HepG2 (cell line): ENCODE measurements around the gene ZBTB47. TPM values are rescaled to one million over a fixed set of nuclear protein-coding genes. Genes with fewer than 3 reads are reported as not detected.
A peak's percentile ranks its signal among the peaks of the same experiment; 100 is the strongest.

Experiments
- CBX1 ChIP-seq: IDR thresholded peaks from one replicate; pipeline ENCODE4 v1.6.1; 2016; ENCODE audit warnings: antibody characterized with exemption, low read depth
- FOXA1 ChIP-seq, 2 experiments: fragments of 450-650 bp in 1 of 2; sonication (generic) in 1 of 2; formaldehyde crosslinking in 1 of 2; IDR thresholded peaks; 2 replicates each; pipeline versions ENCODE4 v1.4.0 to v1.6.1; 2016 to 2020; ENCODE audit warnings: missing genetic modification reagents in 1 of 2
- FOXO4 ChIP-seq: sonication (generic); formaldehyde crosslinking; conservative IDR thresholded peaks from 2 replicates; pipeline ENCODE4 v1.8.1; 2023; ENCODE audit warnings: missing genetic modification reagents
- GTF3A ChIP-seq: sonication (generic); formaldehyde crosslinking; conservative IDR thresholded peaks from 2 replicates; pipeline ENCODE4 v1.4.0; 2020; ENCODE audit warnings: mild to moderate bottlenecking, missing genetic modification reagents
- HNF1B ChIP-seq: sonication (generic); formaldehyde crosslinking; IDR thresholded peaks from 2 replicates; pipeline ENCODE4 v1.5.1; 2020; ENCODE audit warnings: mild to moderate bottlenecking, moderate library complexity, missing genetic modification reagents
- KLF12 ChIP-seq: sonication (generic); formaldehyde crosslinking; IDR thresholded peaks from 2 replicates; pipeline ENCODE4 v1.4.0; 2020; ENCODE audit warnings: missing genetic modification reagents, borderline replicate concordance
- KLF9 ChIP-seq: IDR thresholded peaks from 2 replicates; pipeline ENCODE4 v1.6.1; 2016; ENCODE audit warnings: low read depth
- MXD3 ChIP-seq: IDR thresholded peaks from 2 replicates; pipeline ENCODE4 v1.6.1; 2016; ENCODE audit warnings: mild to moderate bottlenecking, missing biosample characterization, missing genetic modification reagents
- PREB ChIP-seq: sonication (generic); formaldehyde crosslinking; IDR thresholded peaks from 2 replicates; pipeline ENCODE4 v1.4.0; 2020; ENCODE audit warnings: missing genetic modification reagents
- ZBTB14 ChIP-seq: sonication (generic); formaldehyde crosslinking; IDR thresholded peaks from 2 replicates; pipeline ENCODE4 v1.4.0; 2020; ENCODE audit warnings: missing genetic modification reagents
- ZFP91 ChIP-seq: sonication (generic); formaldehyde crosslinking; IDR thresholded peaks from 2 replicates; pipeline ENCODE4 v1.9.0; 2022; ENCODE audit warnings: missing genetic modification reagents, mild to moderate bottlenecking, borderline replicate concordance
- ZNF18 ChIP-seq: sonication (generic); formaldehyde crosslinking; IDR thresholded peaks from 2 replicates; pipeline ENCODE4 v1.8.0; 2022; ENCODE audit warnings: mild to moderate bottlenecking, missing genetic modification reagents; ENCODE audit not compliant: insufficient replicate concordance
- ZNF383 ChIP-seq: sonication (generic); formaldehyde crosslinking; IDR thresholded peaks from 2 replicates; pipeline ENCODE4 v1.4.0; 2020; ENCODE audit warnings: missing genetic modification reagents, mild to moderate bottlenecking, borderline replicate concordance
- ZNF460 ChIP-seq: sonication (generic); formaldehyde crosslinking; IDR thresholded peaks from 2 replicates; pipeline ENCODE4 v1.5.1; 2020; ENCODE audit warnings: missing genetic modification reagents, mild to moderate bottlenecking, borderline replicate concordance
- ZNF543 ChIP-seq: sonication (generic); formaldehyde crosslinking; IDR thresholded peaks from 2 replicates; pipeline ENCODE4 v1.4.0; 2020; ENCODE audit warnings: mild to moderate bottlenecking, missing genetic modification reagents
- ZNF556 ChIP-seq: sonication (generic); formaldehyde crosslinking; IDR thresholded peaks from 2 replicates; pipeline ENCODE4 v1.4.0; 2020; ENCODE audit warnings: mild to moderate bottlenecking, missing genetic modification reagents, borderline replicate concordance
- ZNF740 ChIP-seq: sonication (generic); formaldehyde crosslinking; IDR thresholded peaks from 2 replicates; pipeline ENCODE4 v1.4.0; 2020; ENCODE audit warnings: missing genetic modification reagents
- ZNF839 ChIP-seq: sonication (generic); formaldehyde crosslinking; IDR thresholded peaks from 2 replicates; pipeline ENCODE4 v1.4.0; 2020; ENCODE audit warnings: missing genetic modification reagents, mild to moderate bottlenecking, borderline replicate concordance
- ZNF891 ChIP-seq: sonication (generic); formaldehyde crosslinking; IDR thresholded peaks from 2 replicates; pipeline ENCODE4 v1.5.0; 2020; ENCODE audit warnings: mild to moderate bottlenecking, missing genetic modification reagents
- polyA plus RNA-seq, 8 experiments: library from polyadenylated mRNA; depleted of rRNA in 3 of 8; stranded (reverse) in 7 of 8; unstranded in 1 of 8; fragments of >200 nt; fragmentation: Illumina TruSeq in 4 of 8; extraction: Trizol in 4 of 8; gene quantifications; 2 replicates each; pipeline versions ENCODE4 v1.2.1 to v1.2.3, GENCODE V29; 2011 to 2016; ENCODE audit warnings: low read depth in 4 of 8, missing spikeins in 1 of 8, mixed read lengths in 1 of 8; ENCODE audit not compliant: insufficient read depth in 1 of 8
- total RNA-seq, 5 experiments: library from RNA; depleted of rRNA; stranded (reverse); fragments of >200 nt; fragmentation: Illumina TruSeq; extraction: Trizol; gene quantifications; 2 replicates each; pipeline ENCODE4 v1.2.3, GENCODE V29; 2016; ENCODE audit warnings: low read depth in 1 of 5

The ZBTB47 gene
- total and polyA plus RNA-seq, 2 of the 13 experiments (the other 11 are each of a cell fraction or from before 2014, with no cell fraction given) = 1.5 to 3.1 TPM

- no peak for TF ChIP-seq ZNF740 (CRISPR knock-in tag)
- no peak for TF ChIP-seq ZNF18
- TF ChIP-seq ZFP91 (CRISPR knock-in tag) = peak; percentile 57; the same call in 1 of the 2 replicates
- TF ChIP-seq ZNF383 (CRISPR knock-in tag) = no peak
- TF ChIP-seq HNF1B (CRISPR knock-in tag) = no peak
- peak; percentile 78; the same call in 1 of the 2 replicates for TF ChIP-seq PREB (CRISPR knock-in tag)
- no peak for TF ChIP-seq FOXO4
- no peak for TF ChIP-seq GTF3A
- TF ChIP-seq FOXA1 (IDR thresholded peaks at IDR 0.05) = no peak
- TF ChIP-seq FOXA1 (CRISPR knock-in tag; IDR thresholded peaks at IDR 0.05) = no peak
- no peak for TF ChIP-seq ZBTB14
- peak; percentile 97 for TF ChIP-seq MXD3 (CRISPR knock-in tag)
- 0 out of 2 replicates have a peak, but pooled peaks have one; percentile 57 for TF ChIP-seq KLF9 (CRISPR knock-in tag)
- no peak for TF ChIP-seq ZNF556
- TF ChIP-seq KLF12 (CRISPR knock-in tag) = peak; percentile 79
- no peak for TF ChIP-seq ZNF543
- TF ChIP-seq ZNF839 (CRISPR knock-in tag) = no peak
- TF ChIP-seq ZNF460 (CRISPR knock-in tag) = no peak
- peak; percentile 41; the same call in 1 of the 2 replicates for TF ChIP-seq ZNF891 (CRISPR knock-in tag)
- TF ChIP-seq CBX1 = no peak
Observed at GRCh38 chr3:42701371-42702065, 48.0 kb downstream of the ZBTB47 start (continued).
